Sigmoid colon (tissue), 3 donors: ENCODE results near the gene HNRNPUL1.

Experiments used
- CTCF ChIP-seq, 4 experiments: fragments of 450-650 bp in 3 of 4; fragments of 200-600 bp in 1 of 4; IDR thresholded peaks; one replicate each; pipeline ENCODE4 v1.5.1; 2016 to 2019; ENCODE audit warnings: antibody characterized with exemption in 4 of 4, mild to moderate bottlenecking in 3 of 4, moderate library complexity in 2 of 4
- POLR2A ChIP-seq, 2 donors: fragments of 450-650 bp; IDR thresholded peaks; one replicate each; pipeline ENCODE4 v1.6.1; 2016; ENCODE audit warnings: antibody characterized with exemption in 2 of 2, mild to moderate bottlenecking in 2 of 2, moderate library complexity in 2 of 2

GRCh38 chr19:41323023-41323422, 58.9 kb downstream of the HNRNPUL1 start:
- no peak for TF ChIP-seq POLR2A (IDR thresholded peaks at IDR 0.05)
- no peak for TF ChIP-seq CTCF (IDR thresholded peaks at IDR 0.05)
